T-helper 1 cell treated with Interleukin-12 subunit alpha and Interleukin-12 subunit beta and Interleukin-4 antibody, amounts not matched to agents 30 μg/mL and 1 μg/mL, for 36 hours (primary cell): Measurements from ENCODE around the gene NFS1.
"Not testable (repeated sequence)": the region's sequence is repeated elsewhere in the genome, so short reads cannot be mapped to it uniquely, and the experiment has no call there.

ENCODE experiments used
- H3K27ac Mint-ChIP-seq: one replicate; pipeline ENCODE4 v1.8.0; 2021; ENCODE audit warnings: mild to moderate bottlenecking, mixed read lengths
- H3K27me3 Mint-ChIP-seq: one replicate; pipeline ENCODE4 v1.8.0; 2021; ENCODE audit warnings: low read depth, mixed read lengths
- H3K36me3 Mint-ChIP-seq: one replicate; pipeline ENCODE4 v1.8.0; 2021; ENCODE audit warnings: low read depth, mixed read lengths
- H3K4me1 Mint-ChIP-seq: one replicate; pipeline ENCODE4 v1.8.0; 2021; ENCODE audit warnings: low read depth, mixed read lengths
- H3K4me3 Mint-ChIP-seq: one replicate; pipeline ENCODE4 v1.8.0; 2021; ENCODE audit warnings: mild to moderate bottlenecking, moderate library complexity, mixed read lengths
- H3K9me3 Mint-ChIP-seq: one replicate; pipeline ENCODE4 v1.8.0; 2021; ENCODE audit warnings: mixed read lengths

The NFS1 gene

GRCh38 chr20:35732644-35732982 is 33.5 kb upstream of the NFS1 start:
- Mint-ChIP-seq H3K27me3 (no peaks in the 10 kb centered on the region), H3K36me3 (peaks cover 50% of the 10 kb centered on the region), H3K4me3 (no peak overlapping the region), H3K9me3 (no peaks in the 10 kb centered on the region), H3K4me1 (peaks cover 33% of the 10 kb centered on the region), H3K27ac (no peak overlapping the region)

DNA sequence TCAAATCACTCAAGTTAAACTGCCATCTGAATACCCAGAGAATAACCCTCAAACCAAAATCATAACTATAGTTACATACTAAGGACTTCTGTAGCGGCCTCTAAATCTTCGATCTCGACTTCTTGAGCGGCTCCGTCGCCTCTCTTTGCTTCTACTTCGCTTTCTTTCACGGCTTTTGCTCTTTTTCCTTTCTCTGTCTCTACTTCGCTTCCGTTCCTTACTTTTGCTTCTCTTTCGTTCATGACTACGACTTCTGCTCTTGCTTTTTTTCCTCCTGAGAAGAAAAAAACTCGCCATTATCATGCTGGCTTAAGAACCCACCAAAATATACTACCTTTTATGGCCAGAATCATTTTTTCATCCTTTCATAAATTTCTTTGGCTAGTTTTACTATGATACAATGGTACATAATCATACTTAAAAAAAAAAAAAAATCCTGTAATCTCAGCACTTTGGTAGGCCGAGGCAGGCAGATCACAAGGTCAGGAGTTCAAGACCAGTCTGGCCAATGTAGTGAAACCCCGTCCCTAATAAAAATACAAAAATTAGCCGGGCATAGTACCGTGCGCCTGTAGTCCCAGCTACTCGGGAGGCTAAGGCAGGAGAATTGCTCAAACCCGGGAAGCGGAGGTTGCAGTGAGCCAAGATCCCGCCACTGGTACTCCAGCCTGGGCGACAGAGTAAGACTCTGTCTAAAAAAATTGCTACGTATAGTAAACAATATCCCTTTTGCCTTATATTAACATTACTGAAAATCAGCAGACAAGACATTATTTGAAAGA is 32.9 kb upstream of the NFS1 start:
- no peaks in the 10 kb centered on the region for H3K27me3 Mint-ChIP-seq
- no peak overlapping the region for H3K27ac Mint-ChIP-seq
- no peaks in the 10 kb centered on the region for H3K9me3 Mint-ChIP-seq
- peaks cover 33% of the 10 kb centered on the region for H3K4me1 Mint-ChIP-seq
- no peak overlapping the region for H3K4me3 Mint-ChIP-seq
- peaks cover 49% of the 10 kb centered on the region for H3K36me3 Mint-ChIP-seq

GRCh38 chr20:35731469-35731788 is 32.3 kb upstream of the NFS1 start:
- Mint-ChIP-seq H3K27ac (no peak overlapping the region), H3K27me3 (no peaks in the 10 kb centered on the region), H3K4me1 (peaks cover 34% of the 10 kb centered on the region)

DNA sequence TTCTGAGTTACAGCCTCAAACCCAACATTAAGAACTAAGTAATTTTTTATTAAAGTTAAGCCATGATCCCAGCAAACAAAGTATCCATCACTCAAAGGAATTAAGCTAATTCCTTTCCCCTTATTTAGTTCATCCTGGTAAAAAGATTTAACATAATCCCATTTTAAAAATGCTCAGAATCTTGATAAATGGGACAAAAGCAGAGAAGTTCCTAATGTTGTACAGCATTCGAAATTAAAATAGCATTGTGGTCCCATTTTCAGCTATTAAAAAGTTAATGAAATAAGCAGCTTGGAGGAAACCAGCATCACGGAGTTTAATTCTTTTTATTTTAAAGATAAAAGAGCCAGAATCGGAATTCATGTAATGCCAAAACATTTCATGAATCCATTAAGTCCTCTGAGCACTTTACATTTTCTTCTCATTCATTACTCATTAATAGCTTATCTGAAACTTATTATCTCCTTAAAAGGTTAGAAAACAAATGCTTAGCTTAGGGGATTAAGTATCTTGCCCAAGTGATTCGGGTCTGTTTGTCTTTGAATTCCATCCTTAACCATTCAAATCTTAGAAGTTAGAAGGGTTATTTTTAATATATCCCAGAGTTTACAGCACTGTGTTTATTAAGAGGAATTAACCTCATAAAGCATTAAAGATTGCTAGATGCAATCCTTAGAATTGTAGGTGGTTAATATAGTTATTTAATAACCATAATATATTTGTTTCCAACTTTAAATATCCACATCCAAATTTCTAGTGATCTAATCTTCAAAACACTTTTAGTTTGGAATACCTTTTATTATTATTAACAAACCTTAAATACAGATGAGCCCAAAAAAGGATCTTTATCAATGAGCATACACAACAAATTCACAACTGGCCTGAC is 31.7 kb upstream of the NFS1 start:
- H3K27me3 Mint-ChIP-seq, result no peaks in the 10 kb centered on the region
- peaks cover 29% of the 10 kb centered on the region for H3K4me1 Mint-ChIP-seq
- H3K36me3 Mint-ChIP-seq, result peaks cover 50% of the 10 kb centered on the region
- H3K4me3 Mint-ChIP-seq, result no peak overlapping the region
- no peak overlapping the region for H3K27ac Mint-ChIP-seq
- no peaks in the 10 kb centered on the region for H3K9me3 Mint-ChIP-seq

More at GRCh38 chr20:35731469-35731788, 32.3 kb upstream of the NFS1 start:
- H3K9me3 Mint-ChIP-seq, result no peaks in the 10 kb centered on the region
- no peak overlapping the region for H3K4me3 Mint-ChIP-seq
- peaks cover 54% of the 10 kb centered on the region for H3K36me3 Mint-ChIP-seq

GRCh38 chr20:35729836-35730582 is 30.9 kb upstream of the NFS1 start:
- Mint-ChIP-seq H3K27ac (no peak overlapping the region), H3K9me3 (no peaks in the 10 kb centered on the region), H3K36me3 (peaks cover 51% of the 10 kb centered on the region), H3K27me3 (no peaks in the 10 kb centered on the region), H3K4me3 (no peak overlapping the region), H3K4me1 (peaks cover 26% of the 10 kb centered on the region)

DNA sequence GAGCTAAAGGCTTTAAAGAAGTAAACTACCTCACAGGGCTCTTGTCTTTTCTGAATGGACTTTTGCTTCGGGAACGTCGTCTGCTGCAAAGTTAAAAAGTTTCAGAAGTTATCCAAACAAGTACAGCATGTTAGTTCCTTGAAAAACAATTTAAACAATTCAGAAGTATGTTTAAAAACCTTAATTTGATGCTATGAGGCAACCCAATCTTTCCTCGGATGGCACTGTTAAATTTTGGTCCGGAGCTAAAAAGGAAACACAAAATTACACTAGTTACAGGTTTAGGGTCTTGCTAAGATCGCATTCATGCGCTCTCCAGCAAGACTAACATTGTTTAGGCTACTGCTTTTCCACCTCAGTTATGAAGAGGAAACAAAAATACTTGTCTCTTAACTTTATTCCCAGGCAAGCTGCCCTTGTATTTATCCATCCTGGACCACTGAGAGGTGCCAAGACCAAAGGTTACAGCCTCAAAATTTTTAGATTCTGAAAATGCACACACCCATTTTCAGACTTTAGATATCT is 30.2 kb upstream of the NFS1 start:
- no peaks in the 10 kb centered on the region for H3K9me3 Mint-ChIP-seq
- H3K27me3 Mint-ChIP-seq, result no peaks in the 10 kb centered on the region
- no peak overlapping the region for H3K4me3 Mint-ChIP-seq
- peaks cover 25% of the 10 kb centered on the region for H3K4me1 Mint-ChIP-seq
- peaks cover 51% of the 10 kb centered on the region for H3K36me3 Mint-ChIP-seq
- H3K27ac Mint-ChIP-seq, result no peak overlapping the region

DNA sequence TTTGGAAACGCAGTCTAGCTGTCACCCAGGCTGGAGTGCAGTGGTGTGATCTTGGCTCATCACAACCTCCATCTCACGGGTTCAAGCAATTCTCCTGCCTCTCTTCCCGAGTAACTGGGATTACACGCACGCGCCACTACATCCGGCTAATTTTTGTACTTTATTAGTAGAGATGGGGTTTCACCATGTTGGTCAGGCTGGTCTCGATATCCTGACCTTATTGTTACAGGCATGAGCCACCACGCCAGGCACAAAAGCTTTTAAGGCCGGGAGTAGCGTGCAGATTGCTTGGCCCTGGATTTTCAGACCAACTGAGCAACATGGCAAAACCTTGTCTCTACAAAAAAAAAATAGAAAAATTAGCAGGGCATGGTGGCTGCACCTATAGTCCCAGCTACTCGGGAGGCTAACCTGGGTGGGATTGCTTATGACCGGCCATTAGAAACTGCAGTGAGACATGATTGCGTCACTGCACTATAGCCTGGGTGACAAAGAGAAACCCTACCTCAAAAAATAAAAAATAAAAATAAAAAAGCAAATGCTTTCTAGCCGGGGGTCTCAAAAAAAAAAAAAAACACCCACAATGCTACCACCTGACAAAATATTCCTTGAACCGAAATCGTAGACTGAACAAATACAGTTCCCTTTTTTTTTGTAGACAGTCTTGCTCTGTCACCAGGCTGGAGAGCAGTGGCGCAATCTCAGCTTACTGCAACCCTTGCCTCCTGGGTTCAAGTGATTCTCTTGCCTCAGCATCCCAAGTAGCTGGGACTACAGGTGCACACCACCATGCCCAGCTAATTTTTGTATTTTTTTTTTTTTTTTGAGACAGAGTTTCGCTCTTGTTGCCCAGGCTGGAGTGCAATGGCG is 27.9 kb upstream of the NFS1 start:
- no peak overlapping the region for H3K27ac Mint-ChIP-seq
- peaks cover 40% of the 10 kb centered on the region for H3K36me3 Mint-ChIP-seq
- no peaks in the 10 kb centered on the region for H3K9me3 Mint-ChIP-seq
- H3K27me3 Mint-ChIP-seq, result no peaks in the 10 kb centered on the region
- H3K4me1 Mint-ChIP-seq, result peaks cover 16% of the 10 kb centered on the region
- H3K4me3 Mint-ChIP-seq, result no peak overlapping the region

- Mint-ChIP-seq H3K36me3 (peaks cover 43% of the 10 kb centered on the region), H3K9me3 (no peaks in the 10 kb centered on the region), H3K27ac (no peak overlapping the region), H3K27me3 (no peaks in the 10 kb centered on the region), H3K4me3 (no peak overlapping the region), H3K4me1 (peaks cover 13% of the 10 kb centered on the region)
These were observed 25.4 kb upstream of the NFS1 start for GRCh38 chr20:35724321-35725230.

- not testable (repeated sequence) for H3K9me3 Mint-ChIP-seq, H3K27ac Mint-ChIP-seq, H3K4me3 Mint-ChIP-seq, H3K27me3 Mint-ChIP-seq
- H3K4me1 Mint-ChIP-seq, result peaks cover 15% of the 10 kb centered on the region
- peaks cover 42% of the 10 kb centered on the region for H3K36me3 Mint-ChIP-seq
These were observed 24.6 kb upstream of the NFS1 start for GRCh38 chr20:35723652-35724320.

DNA sequence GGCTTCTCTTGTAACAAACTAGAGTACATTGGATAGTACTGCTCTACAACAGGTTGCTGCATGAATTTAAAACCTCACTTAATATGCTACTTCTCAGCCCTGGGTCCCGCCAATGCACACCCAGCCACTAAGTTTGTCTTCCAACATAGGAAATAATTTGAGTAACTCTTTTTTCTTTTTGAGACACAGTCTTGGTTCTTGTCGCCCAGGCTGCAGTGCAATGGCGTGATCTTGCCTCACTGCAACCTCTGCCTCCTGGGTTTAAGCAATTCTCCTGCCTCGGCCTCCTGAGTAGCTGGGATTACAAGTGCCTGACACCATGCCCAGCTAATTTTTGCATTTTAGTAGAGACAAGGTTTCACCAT is 24.1 kb upstream of the NFS1 start:
- not testable (repeated sequence) for H3K27me3 Mint-ChIP-seq, H3K4me3 Mint-ChIP-seq, H3K9me3 Mint-ChIP-seq, H3K27ac Mint-ChIP-seq
- Mint-ChIP-seq H3K36me3 (peaks cover 42% of the 10 kb centered on the region), H3K4me1 (peaks cover 15% of the 10 kb centered on the region)

GRCh38 chr20:35721621-35722020 is 22.5 kb upstream of the NFS1 start:
- H3K4me3 Mint-ChIP-seq, result no peak overlapping the region
- H3K36me3 Mint-ChIP-seq, result peaks cover 49% of the 10 kb centered on the region

GRCh38 chr20:35721219-35721618 is 22.1 kb upstream of the NFS1 start:
- Mint-ChIP-seq H3K4me1 (peaks cover 15% of the 10 kb centered on the region), H3K27me3 (no peaks in the 10 kb centered on the region), H3K4me3 (no peak overlapping the region), H3K36me3 (peaks cover 49% of the 10 kb centered on the region), H3K27ac (no peak overlapping the region), H3K9me3 (no peaks in the 10 kb centered on the region)

More at GRCh38 chr20:35721621-35722020, 22.5 kb upstream of the NFS1 start:
- Mint-ChIP-seq H3K27me3 (no peaks in the 10 kb centered on the region), H3K27ac (no peak overlapping the region), H3K9me3 (no peaks in the 10 kb centered on the region), H3K4me1 (peaks cover 15% of the 10 kb centered on the region)
